ENCODE measurements around the gene BMP5.
"Not testable (repeated sequence)": the region's sequence is repeated elsewhere in the genome, so short reads cannot be mapped to it uniquely, and the experiment has no call there.

The BMP5 gene

DNA sequence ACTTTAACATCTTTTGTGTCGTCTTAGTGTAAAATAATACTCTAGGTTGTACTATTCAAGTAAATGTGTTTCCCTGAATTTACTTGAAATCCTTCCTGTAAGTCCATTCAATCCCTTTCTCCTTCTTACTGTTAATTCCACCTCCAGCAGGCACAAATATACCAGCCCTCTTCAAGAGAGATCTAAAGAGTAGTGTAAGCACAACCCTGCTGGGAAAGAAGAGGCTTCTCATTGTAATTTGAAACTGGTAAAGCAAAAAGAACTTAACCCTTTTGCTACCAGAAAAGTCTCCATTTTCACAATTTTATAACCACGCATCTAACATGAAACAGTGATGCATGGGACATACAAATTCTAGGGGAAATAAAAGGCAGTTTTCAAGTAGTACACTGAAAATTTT lies at the start of gene BMP5:
Gene BMP5, minus strand, starts transcription at position 191 of the 400 bp plus-strand sequence. CDS start 725 bp downstream, outside the sequence.
- no peak for DNase-seq (ENCODE audit: low read depth)

DNA sequence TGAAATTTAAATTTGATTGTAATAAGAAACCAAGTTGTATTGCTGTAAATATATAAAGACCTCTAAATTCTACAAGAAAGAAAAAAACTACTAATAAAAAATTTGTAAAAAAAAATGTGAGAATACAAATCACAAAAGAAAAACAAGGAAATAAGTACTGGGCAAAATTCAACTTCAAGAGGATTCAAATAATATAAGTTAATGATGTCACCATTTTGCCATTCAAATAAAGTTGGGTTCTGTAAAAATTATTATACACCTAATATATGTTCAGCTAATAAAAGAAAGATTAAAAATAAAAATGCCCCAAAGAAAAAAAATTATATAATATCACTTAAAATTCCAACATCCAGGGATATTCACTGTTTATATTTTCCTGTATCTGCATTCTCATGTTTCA lies 47.0 kb upstream of the BMP5 start:
- no peak for DNase-seq (ENCODE audit: low read depth)

DNA sequence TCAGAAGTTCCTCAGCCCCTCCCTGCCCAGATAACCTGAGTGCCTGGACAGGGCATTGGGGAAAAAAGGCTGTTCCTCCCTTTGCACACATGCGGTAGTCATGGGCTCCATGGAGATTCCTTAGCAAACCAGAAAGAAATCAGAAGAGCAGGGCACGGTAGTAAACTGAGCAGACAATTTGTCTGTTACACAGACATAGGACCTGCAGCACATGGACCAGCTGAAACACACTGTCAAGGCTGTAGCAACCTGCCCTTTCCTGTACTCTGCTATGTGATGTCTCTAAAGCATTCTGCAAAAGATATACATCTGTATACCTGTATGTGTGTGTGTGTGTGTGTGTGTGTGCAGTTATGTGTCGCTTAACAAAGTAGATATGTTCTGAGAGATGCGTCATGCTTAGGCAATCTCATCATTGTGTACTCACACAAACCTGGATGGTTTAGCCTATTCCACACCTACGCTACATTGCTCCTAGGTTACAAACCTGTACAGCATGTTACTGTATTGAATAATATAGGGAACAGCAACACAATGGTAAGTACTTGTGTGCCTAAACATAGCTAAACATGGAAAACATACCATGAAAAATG lies 44.4 kb upstream of the BMP5 start:
- no peak for DNase-seq (ENCODE audit: low read depth)

DNA sequence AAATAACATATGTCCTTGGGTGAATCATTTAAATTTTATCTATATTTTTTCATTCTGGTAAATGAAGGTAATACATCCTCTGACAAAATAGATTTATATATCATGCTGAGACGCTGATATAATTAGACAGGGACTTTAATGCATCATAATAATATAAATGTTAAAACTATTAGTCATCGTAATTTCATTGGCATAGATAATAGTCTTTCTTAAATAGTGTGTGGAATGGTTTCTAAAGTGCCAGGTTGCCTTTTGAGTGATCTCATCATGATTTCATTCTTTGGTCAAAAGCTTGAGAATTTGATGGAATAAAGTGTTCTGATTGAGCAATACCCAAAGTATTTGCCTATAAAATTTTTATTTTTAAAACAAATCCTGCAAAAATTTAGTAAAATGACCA lies 43.2 kb upstream of the BMP5 start:
- no peak for DNase-seq (ENCODE audit: low read depth)

DNA sequence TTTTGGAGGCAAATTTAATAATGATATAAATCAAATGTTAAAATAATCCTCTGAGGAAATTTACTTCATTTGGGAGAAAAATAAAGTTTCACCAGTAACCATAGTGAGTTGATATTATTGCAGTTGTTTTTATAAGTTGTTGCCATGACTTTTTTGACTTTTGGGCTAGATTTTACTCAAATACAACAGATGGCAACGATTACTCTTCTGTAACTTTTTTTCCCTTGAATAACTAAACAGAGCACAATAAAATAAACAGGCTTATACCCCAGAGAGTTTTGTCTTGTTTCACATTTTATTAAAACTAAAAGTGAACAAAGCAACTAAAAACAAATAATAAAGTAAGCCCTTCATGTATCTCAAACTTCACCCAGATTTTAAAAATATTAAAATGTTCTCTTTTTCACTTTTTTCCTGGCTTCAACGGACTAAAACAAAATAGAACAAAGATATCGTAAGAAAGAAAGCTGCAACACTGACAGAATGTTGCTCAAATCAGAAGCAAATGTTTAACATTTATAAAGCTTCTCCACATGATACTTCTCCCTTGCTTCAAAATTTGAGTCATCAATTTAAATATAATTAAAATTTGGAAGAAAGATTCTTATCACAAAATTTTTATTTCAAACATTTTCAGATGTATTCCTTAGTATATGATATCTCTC lies 42.5 kb upstream of the BMP5 start:
- no peak for DNase-seq (ENCODE audit: low read depth)

DNA sequence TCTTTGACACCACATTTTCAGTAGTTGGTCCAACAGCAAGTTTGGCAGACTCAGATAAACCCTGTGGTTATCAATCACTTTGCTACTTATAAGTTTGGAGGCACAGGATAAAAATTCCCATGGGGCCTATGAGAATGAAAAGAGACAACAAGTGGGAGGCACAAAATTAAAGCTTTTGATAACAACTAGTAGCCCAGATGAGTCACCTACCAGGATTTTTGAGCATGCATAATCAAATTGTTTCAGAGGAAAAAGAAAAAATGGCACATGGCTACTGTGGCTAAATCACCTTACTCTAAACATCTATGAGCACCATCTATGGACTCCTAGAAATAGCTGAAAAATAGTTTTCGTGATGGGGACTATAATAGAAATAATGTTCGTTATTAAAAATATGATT lies 40.8 kb upstream of the BMP5 start:
- DNase-seq (ENCODE audit: low read depth), result no peak

DNA sequence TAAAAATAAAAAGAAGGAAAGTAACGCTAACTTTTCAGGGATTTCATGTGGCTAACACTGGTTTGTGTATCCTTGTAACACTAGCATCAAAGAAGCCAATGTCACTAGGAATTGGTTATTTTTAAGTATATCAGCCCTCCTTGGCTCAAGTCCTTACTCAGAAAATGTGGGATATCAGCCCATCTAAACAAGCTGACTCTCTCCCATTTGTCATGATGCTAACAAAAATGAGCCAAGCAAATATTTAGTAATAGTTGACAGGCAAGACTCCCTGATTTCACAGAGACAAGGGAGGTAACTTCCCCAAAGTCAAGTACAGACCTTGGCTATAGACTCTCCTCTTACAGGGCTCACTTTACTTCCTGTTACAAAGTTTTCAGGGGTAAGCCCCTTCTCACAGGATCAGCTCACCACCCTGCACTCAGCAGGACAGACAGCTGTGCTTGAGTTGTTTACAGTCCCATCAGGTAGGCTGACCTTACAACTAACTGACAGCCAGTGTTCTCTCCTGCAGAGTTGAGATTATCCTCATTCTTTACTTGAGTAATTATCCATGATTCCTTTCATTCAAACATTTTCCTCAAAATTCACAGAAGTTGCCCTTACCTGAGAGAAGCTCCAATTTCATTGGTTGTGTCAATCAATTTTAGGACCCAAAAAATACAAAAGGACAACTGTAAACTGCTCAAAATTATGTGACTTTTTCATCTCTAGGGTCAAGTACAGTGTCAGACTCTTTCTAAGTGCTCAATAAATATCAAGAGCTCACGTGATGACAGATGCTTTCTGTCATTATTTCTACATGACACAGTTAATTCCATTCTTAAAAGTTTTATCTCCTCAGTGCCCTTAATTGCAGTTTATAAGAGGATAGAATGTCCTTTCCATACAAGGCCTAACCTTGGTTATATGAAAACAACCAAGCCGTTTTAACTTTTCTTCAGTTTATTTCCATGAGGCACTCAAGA lies 38.1 kb upstream of the BMP5 start:
- DNase-seq (ENCODE audit: low read depth), result no peak

DNA sequence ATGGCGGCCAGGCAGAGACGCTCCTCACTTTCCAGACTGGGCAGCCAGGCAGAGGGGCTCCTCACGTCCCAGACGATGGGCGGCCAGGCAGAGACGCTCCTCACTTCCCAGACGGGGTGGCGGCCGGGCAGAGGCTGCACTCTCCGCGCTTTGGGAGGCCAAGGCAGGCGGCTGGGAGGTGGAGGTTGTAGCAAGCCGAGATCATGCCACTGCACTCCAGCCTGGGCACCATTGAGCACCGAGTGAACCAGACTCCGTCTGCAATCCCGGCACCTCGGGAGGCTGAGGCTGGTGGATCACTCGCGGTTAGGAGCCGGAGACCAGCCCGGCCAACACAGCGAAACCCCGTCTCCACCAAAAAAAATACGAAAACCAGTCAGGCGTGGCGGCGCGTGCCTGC lies 35.1 kb upstream of the BMP5 start:
- DNase-seq (ENCODE audit: low read depth), result not testable (repeated sequence)

DNA sequence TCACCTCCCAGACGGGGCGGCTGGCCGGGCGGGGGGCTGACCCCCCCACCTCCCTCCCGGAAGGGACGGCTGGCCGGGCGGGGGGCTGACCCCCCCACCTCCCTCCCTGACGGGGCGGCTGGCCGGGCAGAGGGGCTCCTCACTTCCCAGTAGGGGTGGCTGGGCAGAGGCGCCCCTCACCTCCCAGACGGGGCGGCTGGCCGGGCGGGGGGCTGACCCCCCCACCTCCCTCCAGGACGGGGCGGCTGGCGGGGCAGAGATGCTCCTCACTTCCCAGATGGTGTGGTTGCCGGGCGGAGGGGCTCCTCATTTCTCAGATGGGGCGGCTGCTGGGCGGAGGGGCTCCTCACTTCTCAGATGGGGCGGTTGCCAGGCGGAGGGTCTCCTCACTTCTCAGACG lies 34.5 kb upstream of the BMP5 start:
- DNase-seq (ENCODE audit: low read depth), result not testable (repeated sequence)

DNA sequence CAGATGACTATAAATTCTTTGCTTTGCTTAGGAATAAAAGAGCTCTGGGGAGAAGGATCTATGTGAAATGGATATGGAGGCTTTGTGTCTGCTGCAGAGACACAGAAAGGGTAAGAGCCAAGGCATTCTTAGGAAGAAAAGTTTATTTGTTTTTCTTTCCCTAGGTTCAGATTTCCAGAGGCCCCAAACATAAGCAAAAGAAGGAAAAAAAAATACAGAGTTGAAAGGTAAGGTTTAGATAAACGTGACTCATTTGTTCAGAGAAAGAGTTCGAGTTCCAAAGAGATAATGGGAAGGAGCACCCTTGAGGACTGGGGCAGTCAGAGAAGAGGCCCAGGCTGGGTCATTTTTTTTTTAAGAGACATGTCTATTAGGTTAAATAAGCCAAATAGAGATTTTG lies 27.4 kb upstream of the BMP5 start:
- no peak for DNase-seq (ENCODE audit: low read depth)

DNA sequence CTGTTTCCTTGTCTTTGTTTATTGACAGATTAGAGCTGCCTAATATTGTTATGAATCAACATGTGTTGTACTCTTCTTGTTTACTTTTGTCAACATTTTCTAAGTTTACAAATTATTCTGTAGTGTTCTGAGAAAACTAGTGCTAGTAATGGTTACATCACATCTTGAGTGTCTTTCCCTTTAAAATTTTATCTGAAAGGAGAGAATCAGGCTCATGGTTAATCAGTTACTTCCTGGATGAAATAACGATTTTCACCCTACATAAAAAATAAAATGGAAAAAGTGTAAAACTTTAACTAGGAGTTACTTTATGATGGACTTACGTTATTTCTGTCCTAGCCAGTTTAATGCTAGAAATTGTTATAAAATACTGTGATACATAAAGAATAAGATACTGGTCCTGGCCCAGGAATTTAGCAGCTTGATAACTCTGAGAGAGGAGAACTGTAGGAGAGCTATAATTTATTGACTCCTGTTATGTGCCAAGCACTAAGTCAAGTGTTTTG lies 26.4 kb upstream of the BMP5 start:
- DNase-seq (ENCODE audit: low read depth), result no peak

DNA sequence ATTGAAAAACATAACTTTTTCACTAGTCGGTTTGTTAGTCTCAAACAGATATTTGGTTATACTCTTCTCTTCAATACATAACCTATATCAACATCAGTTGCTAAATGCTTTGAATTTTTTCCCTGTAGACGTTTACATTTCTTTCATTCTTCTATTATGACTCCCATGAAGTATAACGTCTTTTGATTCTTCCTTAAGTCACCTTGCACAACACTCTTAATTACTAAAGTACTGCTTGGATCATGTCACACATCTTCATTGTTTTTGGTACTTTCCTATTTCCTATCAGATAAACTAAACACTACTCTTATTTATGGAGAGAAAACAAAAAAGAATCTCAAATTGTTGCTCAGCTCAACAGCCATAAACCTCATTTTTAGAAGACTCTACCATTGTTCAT lies 23.0 kb upstream of the BMP5 start:
- DNase-seq (ENCODE audit: low read depth), result no peak

DNA sequence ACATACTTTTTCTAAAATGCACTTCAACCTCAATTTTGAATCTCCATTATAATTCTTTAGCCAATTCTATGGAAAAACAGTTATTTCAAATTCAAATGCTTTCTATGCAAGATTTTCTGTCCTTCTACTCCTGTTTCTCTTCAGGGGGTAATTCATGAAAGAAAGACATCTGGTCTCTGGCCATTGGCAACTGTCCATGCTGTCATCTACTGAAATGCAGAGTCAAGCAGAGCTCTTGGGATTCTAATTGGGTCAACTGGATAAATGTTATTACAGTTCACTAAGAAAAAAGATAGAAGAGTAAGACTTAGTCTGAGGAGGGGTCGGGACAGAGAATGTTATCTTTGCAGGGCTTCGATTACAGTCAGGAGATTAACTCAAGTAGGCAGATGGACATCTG lies 22.0 kb upstream of the BMP5 start:
- DNase-seq (ENCODE audit: low read depth), result no peak

DNA sequence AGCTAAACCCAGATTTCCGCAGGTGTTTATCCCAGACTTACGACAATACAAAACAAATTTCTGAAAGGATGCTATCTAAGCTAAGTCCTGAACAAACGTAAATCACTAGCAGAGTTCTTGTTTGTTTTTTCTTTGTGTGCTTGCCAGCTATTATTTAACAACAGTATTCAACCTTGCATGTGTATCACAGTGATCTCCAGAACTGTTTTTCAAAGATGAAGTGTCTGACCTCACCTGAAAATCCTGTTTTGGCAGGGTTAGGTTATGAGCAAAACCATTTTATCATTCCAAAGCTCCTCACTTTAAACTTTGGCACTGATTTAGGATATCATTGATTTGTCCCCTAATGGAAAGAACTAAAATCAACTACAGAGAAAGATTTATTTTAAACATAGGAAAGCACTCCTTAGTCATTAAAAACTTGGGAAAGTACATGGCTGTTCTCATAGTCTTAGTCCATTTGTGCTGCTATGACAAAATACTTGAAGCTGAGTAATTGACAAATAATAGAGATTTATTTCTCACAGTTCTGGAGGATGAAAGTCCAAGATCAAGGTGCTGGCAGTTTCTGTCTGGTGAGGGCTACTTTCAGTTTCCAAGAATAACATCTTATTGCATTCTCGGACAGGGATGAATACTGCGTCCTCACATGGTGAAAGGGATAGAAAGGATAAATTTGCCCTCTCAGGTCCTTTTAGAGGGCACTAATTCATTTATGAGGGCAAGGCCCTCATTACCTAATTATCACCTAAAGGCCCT lies 20.8 kb upstream of the BMP5 start:
- DNase-seq (ENCODE audit: low read depth), result no peak

DNA sequence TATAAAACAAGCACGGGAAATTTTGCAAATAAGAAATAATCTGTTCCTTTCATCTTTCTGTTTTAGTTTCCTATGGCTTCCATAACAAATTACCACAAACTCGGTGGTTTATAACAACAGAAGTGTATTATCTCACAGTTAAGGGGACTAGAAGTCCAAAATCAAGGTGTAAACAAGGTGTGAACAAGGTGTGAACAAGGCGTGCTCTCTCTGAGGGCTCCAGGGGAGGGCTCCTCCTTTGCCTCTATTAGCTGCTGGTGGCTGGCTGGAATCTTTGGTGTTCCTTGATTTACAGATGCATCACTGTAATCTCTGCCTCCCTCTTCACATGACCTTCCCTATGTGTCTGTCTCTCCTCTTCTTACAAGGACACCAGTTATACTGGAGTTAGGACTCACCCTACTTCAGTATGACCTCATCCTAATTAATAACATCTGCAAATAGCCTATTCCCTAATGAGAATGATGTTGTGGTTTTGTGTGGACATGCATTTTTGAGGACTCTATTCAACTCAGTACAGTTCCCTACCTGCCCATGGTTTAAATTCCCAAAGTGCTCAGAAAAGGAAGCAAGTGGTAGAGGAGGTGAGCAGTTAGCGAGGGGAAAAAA lies 17.5 kb upstream of the BMP5 start:
- no peak for DNase-seq (ENCODE audit: low read depth)

DNA sequence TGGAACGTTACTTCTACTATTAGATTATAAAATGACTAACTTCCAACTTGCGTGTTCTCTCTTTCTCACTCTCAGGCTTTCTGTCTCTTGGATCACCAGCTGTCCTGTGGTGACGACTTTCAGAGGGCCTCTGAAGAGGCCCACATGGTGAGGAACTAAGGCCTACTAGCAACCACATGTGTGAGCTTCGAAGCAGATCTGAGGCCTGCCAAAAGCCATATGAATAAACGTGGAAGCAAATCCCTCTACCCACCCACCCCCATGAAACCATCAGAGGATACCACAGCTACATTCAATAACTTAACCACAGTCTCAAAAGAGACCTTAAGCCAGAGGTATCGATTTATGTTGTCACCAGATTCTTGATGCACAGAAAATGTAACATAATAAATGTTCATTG lies 13.5 kb upstream of the BMP5 start:
- DNase-seq (ENCODE audit: low read depth), result no peak

DNA sequence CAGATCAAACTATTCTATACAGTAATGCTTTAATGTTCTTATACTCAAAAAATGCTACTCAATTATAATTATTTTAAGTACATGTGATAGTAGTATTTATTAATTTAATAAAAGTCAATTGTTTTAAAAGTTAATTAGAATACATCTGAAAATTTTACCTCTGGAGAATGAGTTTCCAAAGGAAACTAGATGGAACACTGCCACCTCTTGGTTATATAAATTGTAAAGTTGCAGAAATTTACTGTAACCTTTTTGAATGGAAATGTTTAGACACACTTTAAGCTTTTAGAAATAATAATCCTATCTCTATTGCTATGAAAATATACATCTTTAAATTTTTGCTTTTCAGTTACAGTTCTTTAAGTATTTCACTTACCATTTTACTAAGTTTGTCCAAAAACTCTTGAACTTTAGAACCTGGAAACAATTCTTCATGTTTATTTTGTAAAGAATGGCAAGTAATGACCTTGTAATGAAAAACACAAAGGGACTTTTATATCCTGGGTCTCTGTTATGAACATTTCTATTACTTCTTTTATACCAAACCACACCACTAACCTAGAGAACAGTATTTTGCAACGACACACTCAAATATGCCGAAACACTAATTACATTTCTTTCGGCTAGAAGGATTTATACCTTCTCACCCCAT lies 10.9 kb upstream of the BMP5 start:
- no peak for DNase-seq (ENCODE audit: low read depth)

DNA sequence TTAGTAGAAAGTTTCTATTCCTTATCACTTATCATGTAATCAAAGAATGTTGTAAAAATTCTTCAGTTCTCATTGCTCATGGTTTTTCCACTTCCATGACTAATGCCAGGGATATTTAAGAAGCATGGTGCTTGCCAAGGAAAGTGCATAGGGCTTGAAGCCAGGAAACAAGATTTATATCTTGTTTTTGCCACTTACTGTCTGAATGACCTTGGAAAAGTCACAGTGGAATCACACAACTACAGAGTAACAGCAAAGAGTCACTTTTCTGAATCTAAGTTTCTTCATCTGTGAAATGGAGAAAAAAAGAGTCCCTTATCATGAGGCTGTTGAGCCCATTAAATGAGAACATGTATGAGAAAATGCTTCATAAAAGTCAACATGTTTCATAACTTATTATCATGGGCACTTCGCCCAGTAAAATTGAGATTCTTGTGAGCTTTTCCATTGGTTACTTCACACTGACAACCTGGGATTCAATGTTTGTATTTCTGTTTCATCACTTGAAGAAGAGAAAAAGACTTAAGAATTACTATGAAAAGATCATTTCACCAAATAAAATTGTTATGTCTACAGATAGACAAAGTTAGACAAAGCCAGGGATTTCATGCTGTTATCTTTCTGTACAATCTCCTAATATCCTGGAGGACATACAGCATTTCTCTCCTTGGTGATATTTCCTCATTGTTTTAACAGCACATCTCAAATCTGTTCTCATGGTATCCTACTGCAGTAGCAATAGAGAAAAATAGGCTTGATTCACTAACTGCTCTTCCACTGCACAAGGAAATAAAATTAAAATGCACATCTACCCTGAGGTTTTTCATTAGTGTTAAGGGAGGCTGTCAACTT lies 7.6 kb upstream of the BMP5 start:
- DNase-seq (ENCODE audit: low read depth), result no peak

DNA sequence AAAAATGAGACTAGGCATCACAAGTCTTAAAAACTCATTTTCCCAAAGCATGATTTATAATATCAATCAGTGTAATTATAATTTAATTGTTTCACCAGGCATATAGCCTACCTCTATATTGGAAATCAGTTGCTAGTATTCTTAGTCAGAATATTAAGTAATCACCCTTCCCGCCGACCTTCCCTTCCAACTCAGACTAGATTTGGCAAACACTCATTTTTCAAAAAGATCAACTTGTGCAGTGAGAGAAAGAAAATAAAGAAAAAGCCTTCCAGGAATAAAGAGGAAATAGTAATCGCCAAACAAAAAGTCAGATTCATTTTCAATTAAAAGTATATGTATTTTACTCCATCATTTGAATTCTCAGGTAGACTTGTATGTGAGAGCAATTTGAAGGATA lies 1.9 kb upstream of the BMP5 start:
- DNase-seq (ENCODE audit: low read depth), result no peak

DNA sequence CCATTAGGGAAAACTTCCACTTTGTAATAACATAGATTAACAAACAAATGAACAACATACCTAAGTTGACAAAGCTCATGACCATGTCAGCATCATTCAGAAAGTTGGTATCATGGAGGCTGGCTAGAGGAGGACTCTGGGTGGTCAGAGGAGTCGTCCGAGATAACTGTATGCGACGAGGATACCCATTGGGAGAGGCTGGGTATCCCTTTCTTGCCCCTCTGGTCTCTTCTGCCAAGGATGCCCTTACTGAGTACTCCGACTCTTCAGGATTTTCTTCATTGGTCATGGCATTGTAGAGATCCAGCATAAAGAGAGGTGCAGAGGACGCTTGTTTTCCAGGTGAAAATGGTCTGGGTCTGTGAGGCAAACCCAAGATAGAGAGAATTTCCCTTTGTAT lies 1.1 kb downstream of the BMP5 start:
- DNase-seq (ENCODE audit: low read depth), result no peak

All from stimulated activated CD8-positive, alpha-beta memory T cell treated with anti-CD3 and anti-CD28 coated beads, Interleukin-7, amount 100 ng/mL, for 24 hours (primary cell).